ENCODE measurements around the gene EYS. TPM values are rescaled to one million over a fixed set of nuclear protein-coding genes. Genes with fewer than 3 reads are reported as not detected.
A peak's percentile ranks its signal among the peaks of the same experiment; 100 is the strongest.

Gene EYS
- total and polyA plus RNA-seq, 9 of the 15 experiments (the other 6 are each of a cell fraction or from before 2014, with no cell fraction given): 0.03 to 0.36 (median 0.10) TPM; not detected in 2

DNA sequence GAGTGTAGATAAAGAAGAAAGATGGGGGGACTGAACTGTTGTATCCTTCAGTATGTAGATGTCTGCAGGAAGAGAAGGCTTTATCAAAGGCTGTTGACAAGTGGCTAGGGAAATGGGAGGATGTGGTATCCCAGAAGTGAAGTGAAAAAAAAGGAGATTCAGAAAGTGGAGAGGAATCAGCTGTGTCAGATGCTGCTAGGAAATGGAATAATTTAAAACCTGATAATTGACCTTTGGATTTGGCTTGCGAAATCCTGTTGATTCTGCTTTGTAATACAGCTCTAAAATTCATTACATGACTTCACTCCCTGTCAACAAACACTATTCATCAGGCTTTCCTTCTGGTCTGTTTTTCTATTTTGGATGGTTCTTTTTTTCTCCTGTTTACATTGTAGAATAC, 2029.7 kb downstream of the EYS start:
- in situ Hi-C loops (cut with MboI) (no loop called here), intact Hi-C loops (cut with micrococcal nuclease) (no loop called here)
- BruUV-seq (replicated peaks): no TSS peak
- Histone ChIP-seq H3K4me3 (no peak overlapping the region), H3K9ac (ENCODE audit: insufficient read depth in 1 of 2, low read depth in 2 of 2, low read length in 2 of 2) (no peak overlapping the region), H3K9me1 (ENCODE audit: control insufficient read depth, insufficient read depth, low read length) (no peaks in the 10 kb centered on the region), H3K27ac (ENCODE audit: extremely low read depth, low read depth, low read length) (no peak overlapping the region), H3K4me1 (replicated peaks in 1 of 2; ENCODE audit: control insufficient read depth in 2 of 2, insufficient read depth in 2 of 2, low read length in 2 of 2) (peaks cover 0 to 5% of the 10 kb centered on the region in 2 experiments; a peak in 2 of 5 replicates), H3K4me2 (ENCODE audit: insufficient read depth, low read length) (no peak overlapping the region), H3K9me3 (replicated peaks; ENCODE audit: control insufficient read depth, insufficient read depth, low read depth, low read length) (no peaks in the 10 kb centered on the region), H2AFZ (ENCODE audit: low read depth, low read length) (no peak overlapping the region), H3K36me3 (ENCODE audit: control insufficient read depth, insufficient read depth, low read length) (peaks cover 24% of the 10 kb centered on the region; the same call in 2 of the 3 replicates), H3K79me2 (ENCODE audit: control insufficient read depth, insufficient read depth, low read length) (peaks cover 93% of the 10 kb centered on the region), H3K27me3 (ENCODE audit: control insufficient read depth in 2 of 2, insufficient read depth in 2 of 2, low read length in 2 of 2) (no peaks in the 10 kb centered on the region), H4K20me1 (replicated peaks; ENCODE audit: control insufficient read depth, insufficient read depth, low read length) (peaks cover 7% of the 10 kb centered on the region; the same call in 1 of the 2 replicates)
- peak; percentile 60 for TF ChIP-seq CEBPB (tag; IDR thresholded peaks at IDR 0.05)
- no peak for TF ChIP-seq YBX1 (IDR thresholded peaks at IDR 0.05)
- ATAC-seq: no peak
- ChIA-PET POLR2A (interaction anchor here (0.9 kb wide), 1 partner anchor 8 kb away, joined by 3 read pairs; no protein-coding TSS in a partner anchor), CTCF (ENCODE audit: low intra/inter-chr PET ratio) (no interaction called here)
- no peak for FAIRE-seq
- 100% methylated on average over 1 of the region's 1 CpG for WGBS (ENCODE audit: insufficient coverage, low coverage, missing lambda C conversion rate)
- no peak for DNase-seq (ENCODE audit: extremely low read depth in 1 of 4, low spot score in 3 of 4)

DNA sequence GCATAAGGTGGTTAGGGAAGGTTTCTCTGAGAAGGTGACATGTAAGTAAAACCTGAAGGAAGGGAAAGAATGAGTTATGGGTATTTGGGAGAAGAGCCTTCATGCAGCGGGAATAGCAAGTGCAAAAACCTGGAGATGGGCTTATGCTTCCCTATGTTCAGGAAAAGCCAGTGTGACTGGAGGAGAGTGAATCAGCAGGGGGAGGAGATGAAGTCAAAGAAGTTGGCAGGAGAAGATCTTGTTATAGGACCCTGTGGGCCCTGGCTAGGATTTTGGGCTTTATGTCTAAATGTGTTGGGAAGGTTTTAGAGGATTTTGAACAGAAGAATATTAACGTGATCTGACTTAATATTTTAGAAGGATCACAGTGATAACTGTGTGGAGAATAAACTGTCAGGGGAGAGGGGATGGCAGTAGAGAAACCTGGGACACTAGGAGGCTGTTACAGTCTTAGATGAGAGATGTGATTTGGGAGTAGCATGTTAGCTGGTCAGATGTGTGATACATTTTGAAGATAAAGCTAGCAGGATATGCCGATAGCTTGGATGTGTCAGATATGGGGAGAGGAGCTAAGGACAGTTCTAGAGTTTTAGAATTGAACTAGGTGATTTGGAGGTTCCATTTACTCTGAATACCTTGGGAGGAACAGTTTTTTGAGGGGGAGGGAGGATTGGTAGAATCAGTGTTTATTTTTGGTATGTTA, 2030.5 kb downstream of the EYS start:
- no peak overlapping the region for H3K4me2 ChIP-seq (ENCODE audit: insufficient read depth, low read length)
- H4K20me1 ChIP-seq (replicated peaks; ENCODE audit: control insufficient read depth, insufficient read depth, low read length): peaks cover 7% of the 10 kb centered on the region; the same call in 1 of the 2 replicates
- peaks cover 89% of the 10 kb centered on the region for H3K79me2 ChIP-seq (ENCODE audit: control insufficient read depth, insufficient read depth, low read length)
- no peak for TF ChIP-seq STAT5A (IDR thresholded peaks at IDR 0.05; ENCODE audit: borderline replicate concordance, low read length)
- no peak for TF ChIP-seq E2F8 (IDR thresholded peaks at IDR 0.05; ENCODE audit: low read depth, partially characterized antibody)
- FAIRE-seq (no peak), ATAC-seq (peak; percentile 23; the same call in 1 of the 3 replicates), DNase-seq (ENCODE audit: extremely low read depth in 1 of 4, low spot score in 3 of 4) (no peak)
- H3K4me3 ChIP-seq: no peak overlapping the region
- H3K9ac ChIP-seq (ENCODE audit: insufficient read depth in 1 of 2, low read depth in 2 of 2, low read length in 2 of 2): no peak overlapping the region
- no peak overlapping the region for H2AFZ ChIP-seq (ENCODE audit: low read depth, low read length)
- CTCF ChIA-PET (ENCODE audit: low intra/inter-chr PET ratio): no interaction called here
- peaks cover 24% of the 10 kb centered on the region; the same call in 2 of the 3 replicates for H3K36me3 ChIP-seq (ENCODE audit: control insufficient read depth, insufficient read depth, low read length)
- no peak overlapping the region for H3K27ac ChIP-seq (ENCODE audit: extremely low read depth, low read depth, low read length)
- POLR2A ChIA-PET: interaction anchor here (0.9 to 1.3 kb wide), 2 partner anchors 9 to 17 kb away, joined by 3 to 4 read pairs; no protein-coding TSS in a partner anchor
- peaks cover 0 to 5% of the 10 kb centered on the region in 2 experiments; a peak in 2 of 5 replicates for H3K4me1 ChIP-seq (replicated peaks in 1 of 2; ENCODE audit: control insufficient read depth in 2 of 2, insufficient read depth in 2 of 2, low read length in 2 of 2)
- H3K27me3 ChIP-seq (ENCODE audit: control insufficient read depth in 2 of 2, insufficient read depth in 2 of 2, low read length in 2 of 2): no peaks in the 10 kb centered on the region
- no peaks in the 10 kb centered on the region for H3K9me3 ChIP-seq (replicated peaks; ENCODE audit: control insufficient read depth, insufficient read depth, low read depth, low read length)
- WGBS (ENCODE audit: insufficient coverage, low coverage, missing lambda C conversion rate): 51% methylated on average over 3 of the region's 3 CpGs
- intact Hi-C loops (cut with micrococcal nuclease) (no loop called here), in situ Hi-C loops (cut with MboI) (no loop called here)
- BruUV-seq (replicated peaks): no TSS peak
- H3K9me1 ChIP-seq (ENCODE audit: control insufficient read depth, insufficient read depth, low read length): no peaks in the 10 kb centered on the region
